ENCODE data around the gene PERM1. TPM values are rescaled to one million over a fixed set of nuclear protein-coding genes. Genes with fewer than 3 reads are reported as not detected.
"Not testable (repeated sequence)": the region's sequence is repeated elsewhere in the genome, so short reads cannot be mapped to it uniquely, and the experiment has no call there.

Gene PERM1
- total and polyA plus RNA-seq, 5 experiments from 2014 or later = not detected

- Mint-ChIP-seq H3K4me3 (peak within 1 kb of the TSS; percentile 92 to 99 (median 97)), H3K9me3 (no peaks in the 10 kb centered on the region), H3K4me1 (peaks cover 13 to 49% (median 37%) of the 10 kb centered on the region in 4 donors), H3K27me3 (peaks cover 0 to 4% (median 0%) of the 10 kb centered on the region in 5 donors), H3K36me3 (peaks cover 0 to 1% (median 0%) of the 10 kb centered on the region in 3 donors), H3K27ac (peak within 1 kb of the TSS; percentile 98 to 100 (median 98))
- POLR2A ChIA-PET = interaction anchor here (0.6 to 3.5 kb wide), 24 partner anchors 8 to 1469 kb away, joined by 3 to 26 read pairs (median 4); partner anchors contain the start of genes AURKAIP1, C1orf159 and PLEKHN1
- peak; percentile 96 to 97 for ATAC-seq
- peak; percentile 78 to 94 (median 86) for DNase-seq
These were observed 31.4 kb upstream of the PERM1 start, which contains the start of gene ISG15 for GRCh38 chr1:1013105-1013921. Gene ISG15 (plus strand): TSS chr1:1013497. CDS start chr1:1013574, 77 bp downstream.

- H3K9me3 Mint-ChIP-seq, H3K36me3 Mint-ChIP-seq, H3K27me3 Mint-ChIP-seq, DNase-seq: not testable (repeated sequence)
- POLR2A ChIA-PET = interaction anchor here (0.6 to 3.5 kb wide), 18 partner anchors 8 to 1469 kb away, joined by 3 to 26 read pairs (median 4); partner anchors contain the start of genes AURKAIP1, C1orf159 and PLEKHN1
- peak; percentile 1 to 5 for ATAC-seq
- peak overlapping the region; percentile 98 to 100 (median 98) for H3K27ac Mint-ChIP-seq
- H3K4me3 Mint-ChIP-seq = peak overlapping the region; percentile 92 to 99 (median 97)
- H3K4me1 Mint-ChIP-seq = peaks cover 13 to 48% (median 35%) of the 10 kb centered on the region in 4 donors
These were observed 30.8 kb upstream of the PERM1 start for GRCh38 chr1:1012736-1013104.

- Mint-ChIP-seq H3K4me3 (peak overlapping the region in 4 of 10 donors; percentile 6 to 53 (median 38)), H3K36me3 (no peaks in the 10 kb centered on the region), H3K27ac (peak overlapping the region in 7 of 10 donors; percentile 39 to 77 (median 69)), H3K9me3 (no peaks in the 10 kb centered on the region), H3K27me3 (peaks cover 0 to 10% (median 5%) of the 10 kb centered on the region in 5 donors), H3K4me1 (peaks cover 8 to 40% (median 28%) of the 10 kb centered on the region in 4 donors)
- POLR2A ChIA-PET = no interaction called here
- ATAC-seq = no peak
- DNase-seq = peak in 1 of 10 donors; percentile 16
These were observed 29.6 kb upstream of the PERM1 start for GRCh38 chr1:1011396-1011949.

- ATAC-seq, H3K9me3 Mint-ChIP-seq, H3K36me3 Mint-ChIP-seq, H3K4me3 Mint-ChIP-seq, POLR2A ChIA-PET, H3K27ac Mint-ChIP-seq, DNase-seq: not testable (repeated sequence)
- Mint-ChIP-seq H3K4me1 (peaks cover 10 to 40% (median 30%) of the 10 kb centered on the region in 4 donors), H3K27me3 (peaks cover 2 to 20% (median 8%) of the 10 kb centered on the region in 5 donors)
These were observed 28.2 kb upstream of the PERM1 start for GRCh38 chr1:1010131-1010530.

- no peak for ATAC-seq
- Mint-ChIP-seq H3K9me3 (no peaks in the 10 kb centered on the region), H3K4me1 (peaks cover 10 to 20% (median 12%) of the 10 kb centered on the region in 4 donors), H3K4me3 (no peak overlapping the region), H3K27ac (no peak overlapping the region), H3K36me3 (peaks cover 0 to 4% (median 0%) of the 10 kb centered on the region in 3 donors), H3K27me3 (peaks cover 13 to 50% (median 26%) of the 10 kb centered on the region in 5 donors)
- DNase-seq = no peak
- POLR2A ChIA-PET = interaction anchor here (0.6 to 0.8 kb wide), 2 partner anchors 12 to 13 kb away, joined by 3 to 4 read pairs; no protein-coding TSS in a partner anchor
These were observed 24.6 kb upstream of the PERM1 start for GRCh38 chr1:1006305-1007159.

- ATAC-seq = no peak
- Mint-ChIP-seq H3K4me3 (peak overlapping the region in 1 of 10 donors; percentile 33), H3K36me3 (peaks cover 0 to 4% (median 0%) of the 10 kb centered on the region in 3 donors), H3K27me3 (peaks cover 13 to 55% (median 27%) of the 10 kb centered on the region in 5 donors), H3K27ac (no peak overlapping the region), H3K9me3 (no peaks in the 10 kb centered on the region), H3K4me1 (peaks cover 10 to 20% (median 14%) of the 10 kb centered on the region in 4 donors)
- no peak for DNase-seq
- POLR2A ChIA-PET = interaction anchor here (0.6 to 1.1 kb wide), 3 partner anchors 8 to 13 kb away, joined by 3 to 6 read pairs (median 4); partner anchors contain the start of gene ISG15
These were observed 23.9 kb upstream of the PERM1 start for GRCh38 chr1:1005774-1006304.

GRCh38 chr1:1004780-1005697 is 23.1 kb upstream of the PERM1 start:
- DNase-seq (no peak), ATAC-seq (no peak)
- Mint-ChIP-seq H3K27me3 (peaks cover 13 to 60% (median 28%) of the 10 kb centered on the region in 5 donors), H3K4me1 (peaks cover 12 to 22% (median 17%) of the 10 kb centered on the region in 4 donors), H3K9me3 (no peaks in the 10 kb centered on the region), H3K4me3 (peak overlapping the region in 8 of 10 donors; percentile 7 to 81 (median 51)), H3K27ac (peak overlapping the region in 1 of 10 donors; percentile 31), H3K36me3 (peaks cover 0 to 4% (median 0%) of the 10 kb centered on the region in 3 donors)
- POLR2A ChIA-PET = interaction anchor here (1.1 kb wide), 1 partner anchor 9 kb away, joined by 6 read pairs; the partner anchor contains the start of gene ISG15

GRCh38 chr1:1004420-1004779 is 22.5 kb upstream of the PERM1 start:
- no peak overlapping the region for H3K27ac Mint-ChIP-seq
- peaks cover 0 to 4% (median 0%) of the 10 kb centered on the region in 3 donors for H3K36me3 Mint-ChIP-seq
- H3K4me3 Mint-ChIP-seq = peak overlapping the region in 4 of 10 donors; percentile 7 to 81 (median 48)

GRCh38 chr1:1003618-1004419 is 21.9 kb upstream of the PERM1 start:
- Mint-ChIP-seq H3K27ac (no peak overlapping the region), H3K4me3 (no peak overlapping the region), H3K27me3 (peaks cover 13 to 61% (median 28%) of the 10 kb centered on the region in 5 donors), H3K4me1 (peaks cover 12 to 19% (median 17%) of the 10 kb centered on the region in 4 donors), H3K9me3 (no peaks in the 10 kb centered on the region), H3K36me3 (peaks cover 0 to 4% (median 0%) of the 10 kb centered on the region in 3 donors)
- ATAC-seq (no peak), DNase-seq (no peak)
- POLR2A ChIA-PET = interaction anchor here (3.6 kb wide), 1 partner anchor 10 kb away, joined by 26 read pairs; the partner anchor contains the start of gene ISG15

More at GRCh38 chr1:1004420-1004779, 22.5 kb upstream of the PERM1 start:
- POLR2A ChIA-PET = interaction anchor here (3.6 kb wide), 1 partner anchor 10 kb away, joined by 26 read pairs; the partner anchor contains the start of gene ISG15
- DNase-seq (no peak), ATAC-seq (no peak)
- Mint-ChIP-seq H3K4me1 (peaks cover 12 to 22% (median 17%) of the 10 kb centered on the region in 4 donors), H3K9me3 (no peaks in the 10 kb centered on the region), H3K27me3 (peaks cover 13 to 60% (median 28%) of the 10 kb centered on the region in 5 donors)

All from naive thymus-derived CD8-positive, alpha-beta T cell (primary cell).